Stimulated activated CD8-positive, alpha-beta memory T cell treated with anti-CD3 and anti-CD28 coated beads, Interleukin-12 subunit alpha, Interleukin-12 subunit beta, amount 100 ng/mL, for 4 hours (primary cell): ENCODE measurements around the gene UQCRQ.

Source experiments
- DNase-seq: peaks from one replicate; pipeline ENCODE4 v3.0.0-alpha.2; 2020; ENCODE audit warnings: low read depth

Gene UQCRQ

DNA sequence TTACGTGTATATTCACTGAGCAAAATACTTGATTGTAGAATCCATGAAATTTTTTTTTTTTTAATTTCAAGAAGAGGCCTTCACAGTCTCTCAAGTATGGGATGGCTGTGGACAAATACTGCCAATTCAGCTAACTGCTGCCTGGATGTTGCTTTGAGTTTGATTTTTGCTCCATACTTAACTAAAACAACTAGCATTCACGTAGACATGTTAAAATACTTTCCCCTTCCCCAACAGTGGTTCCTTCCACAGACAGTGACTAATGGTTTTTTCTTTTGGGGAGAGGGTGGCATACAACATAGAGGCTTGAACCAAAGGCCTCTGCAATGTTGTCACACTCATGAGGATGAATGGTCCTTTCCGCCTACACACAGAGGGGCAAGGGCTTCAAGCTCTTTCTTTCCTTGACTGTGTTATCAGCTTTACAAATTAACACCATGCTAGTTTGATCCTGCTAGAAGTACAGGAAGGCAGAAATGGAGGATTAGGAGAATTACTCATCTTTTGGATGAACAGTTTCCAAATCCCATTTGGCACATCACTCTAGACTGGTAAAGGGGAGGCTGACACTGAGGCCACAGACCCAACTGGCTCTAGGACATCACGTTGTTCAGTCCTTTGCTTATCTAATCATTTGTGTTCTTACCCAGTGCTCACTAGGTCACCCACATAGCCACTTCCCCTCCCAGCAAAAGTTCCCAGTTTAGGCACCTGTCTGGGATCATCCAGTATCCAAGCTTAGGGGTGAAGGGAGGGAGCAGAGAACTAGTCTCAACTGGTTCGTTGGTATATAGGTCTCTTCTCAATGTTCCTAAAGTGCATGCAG is 5.2 kb downstream of the UQCRQ start:
- DNase-seq: no peak

DNA sequence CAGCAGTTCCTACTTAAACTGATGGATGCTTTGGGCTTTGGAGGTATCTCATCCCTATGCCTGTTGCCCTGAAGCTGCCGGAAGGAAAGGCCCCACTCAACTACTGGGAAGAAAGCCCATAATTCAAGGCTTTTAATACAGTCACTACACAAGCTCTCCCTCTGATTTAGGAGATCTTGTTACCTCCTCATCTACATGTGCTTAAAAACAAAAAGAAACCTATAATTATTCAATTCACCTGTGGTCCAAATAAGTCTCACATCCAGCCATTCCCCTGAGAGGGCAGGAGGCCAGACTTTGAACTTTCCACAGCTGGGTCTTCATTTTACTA is 6.3 kb downstream of the UQCRQ start:
- DNase-seq: no peak

DNA sequence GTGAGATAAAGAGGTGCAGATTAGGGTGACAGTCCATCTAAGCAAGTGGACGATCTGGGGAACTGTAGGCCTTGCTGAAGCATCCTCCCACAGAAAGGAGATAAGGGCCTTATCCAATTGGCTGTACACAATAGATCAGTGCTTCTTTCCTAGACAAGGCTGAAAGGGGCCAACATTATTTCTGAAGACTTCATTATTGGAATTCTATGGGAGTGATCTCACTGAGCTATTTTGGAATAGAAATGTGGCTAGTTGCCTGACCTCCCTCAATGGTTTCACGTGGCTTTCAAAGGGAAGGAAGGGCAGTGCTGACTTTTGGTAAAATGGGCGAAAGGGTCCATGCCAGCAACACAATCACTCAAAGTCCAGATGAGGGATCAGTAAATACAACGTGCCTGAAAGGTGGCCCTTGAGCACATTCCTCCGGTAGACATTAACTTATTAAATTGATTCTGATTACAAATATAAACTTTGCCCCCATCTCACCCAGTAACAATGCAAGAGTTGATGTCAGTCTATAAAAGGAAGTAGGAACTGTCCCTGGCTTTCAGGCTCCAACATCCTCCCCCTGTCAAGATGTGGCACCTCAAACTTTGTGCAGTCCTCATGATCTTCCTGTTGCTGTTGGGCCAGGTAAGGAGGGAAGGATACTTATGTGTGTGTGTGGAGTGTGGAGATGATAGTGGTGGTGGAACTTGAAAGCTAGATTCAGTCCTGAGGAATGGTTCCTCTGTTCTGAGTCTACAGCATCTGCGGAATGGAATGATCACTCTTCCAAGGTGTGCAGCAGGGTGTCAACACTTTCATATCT is 6.9 kb downstream of the UQCRQ start, which contains the start of gene LEAP2:
Gene LEAP2, plus strand, starts transcription at position 550 of the 811 bp plus-strand sequence. Its CDS starts 27 bp downstream, at position 577.
- no peak for DNase-seq

DNA sequence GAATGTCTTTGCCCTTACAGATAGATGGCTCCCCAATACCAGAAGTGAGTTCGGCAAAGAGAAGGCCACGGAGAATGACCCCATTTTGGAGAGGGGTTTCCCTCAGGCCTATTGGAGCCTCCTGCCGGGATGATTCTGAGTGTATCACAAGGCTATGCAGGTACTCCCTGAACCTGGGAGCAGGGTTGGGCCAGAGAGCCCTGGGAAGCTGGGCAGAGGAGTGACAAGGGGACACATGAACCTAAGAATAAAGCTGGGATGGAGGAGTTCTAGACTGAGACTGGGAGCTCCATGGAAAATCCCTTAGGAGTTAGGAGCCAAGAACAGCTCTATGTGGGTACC is 7.5 kb downstream of the UQCRQ start:
- DNase-seq: no peak

DNA sequence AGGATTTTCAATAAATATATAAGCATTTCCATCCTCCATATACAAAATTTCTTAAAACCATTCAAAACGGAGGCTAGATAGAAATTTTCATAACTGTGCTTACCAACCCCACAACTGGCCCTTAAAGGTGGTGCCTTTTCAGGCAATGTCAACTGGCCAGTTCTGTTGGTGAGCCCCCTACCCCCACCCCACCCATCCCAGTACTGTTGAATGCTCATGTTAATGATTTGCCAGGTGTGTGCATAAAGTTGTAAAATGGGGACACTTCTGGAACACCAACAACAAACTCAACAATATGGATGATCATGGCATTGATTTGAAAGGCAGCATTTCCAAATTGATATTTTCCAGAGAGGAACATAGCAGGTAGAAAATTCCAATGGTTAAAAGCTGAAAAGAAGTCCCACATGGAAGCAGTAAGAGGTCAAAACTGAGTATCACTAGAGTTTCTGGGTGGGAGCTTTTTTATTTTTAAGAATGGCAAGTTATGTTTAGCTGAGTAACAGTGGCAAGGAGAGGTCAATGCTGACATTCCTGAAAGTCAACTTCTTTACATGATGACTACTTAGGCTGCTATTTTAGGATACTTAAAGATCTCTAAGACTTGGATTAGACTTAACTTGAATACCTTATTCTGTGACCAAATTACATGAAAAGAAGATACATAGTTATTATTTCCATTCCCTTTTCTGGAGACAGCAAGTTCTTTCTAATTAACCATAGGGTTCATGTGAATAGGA is 9.7 kb downstream of the UQCRQ start:
- DNase-seq: no peak

DNA sequence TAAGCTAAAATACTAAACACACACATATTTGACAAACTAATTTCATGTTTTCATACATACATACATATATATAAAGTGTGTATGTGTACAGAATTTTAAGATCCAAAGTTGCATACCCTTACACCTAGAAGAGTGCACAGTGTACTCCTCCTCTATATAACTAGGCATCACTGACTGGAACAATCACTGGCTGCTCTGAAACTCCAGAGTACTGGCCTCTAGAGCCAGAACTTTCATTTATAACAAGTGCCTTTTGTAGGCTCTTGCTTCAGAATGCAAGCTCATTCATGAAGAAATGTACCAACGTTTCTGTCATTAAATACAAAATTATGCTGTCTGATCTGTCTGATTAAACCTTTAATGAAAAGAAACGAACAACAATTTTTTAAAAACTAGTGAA is 11.0 kb downstream of the UQCRQ start:
- DNase-seq: no peak

DNA sequence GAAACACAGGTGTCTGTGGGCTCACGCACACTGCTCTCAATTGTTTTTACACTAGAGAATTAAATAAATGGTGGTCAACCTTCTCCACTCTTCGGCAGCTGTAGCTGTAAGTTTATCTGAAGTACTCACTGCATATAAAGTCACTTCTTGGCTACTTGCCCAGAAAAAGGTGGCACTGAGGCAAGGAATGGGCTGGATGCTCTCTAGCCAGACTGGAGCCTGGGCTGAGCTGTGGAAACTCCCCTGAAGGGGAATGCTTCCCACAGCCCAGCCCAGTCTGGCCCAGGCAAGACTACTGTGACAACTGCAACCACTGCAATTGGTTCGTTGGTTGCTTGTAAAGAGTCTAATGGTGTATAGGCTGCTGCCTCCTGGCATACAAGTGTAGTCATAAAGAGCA is 11.5 kb downstream of the UQCRQ start:
- DNase-seq: no peak

DNA sequence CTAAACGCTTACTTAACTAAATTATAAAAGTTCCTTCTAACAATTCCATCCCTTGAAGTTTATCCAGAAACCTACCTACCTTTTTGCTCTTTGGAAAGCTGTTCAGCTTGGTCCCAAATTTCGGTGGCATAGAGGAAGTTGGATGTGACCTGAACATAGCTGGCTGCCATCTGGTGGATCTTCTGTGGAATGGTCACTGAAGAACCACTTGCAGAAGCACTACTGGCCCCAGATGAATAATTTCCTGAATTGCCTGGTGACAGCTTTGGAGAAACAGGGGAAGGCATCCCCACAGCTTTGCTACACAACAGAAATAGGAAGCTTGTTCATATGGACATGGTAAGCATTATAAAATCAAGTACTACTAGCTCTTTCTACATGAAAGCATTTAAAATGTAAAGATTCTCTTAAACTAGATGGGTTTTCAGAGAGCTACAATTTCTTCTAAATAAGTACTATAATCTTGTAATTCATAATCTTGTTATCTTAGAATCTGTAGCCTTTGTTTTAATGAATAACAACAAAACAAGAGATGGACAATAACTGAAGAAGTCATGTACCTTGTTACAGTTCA is 16.9 kb downstream of the UQCRQ start:
- no peak for DNase-seq

DNA sequence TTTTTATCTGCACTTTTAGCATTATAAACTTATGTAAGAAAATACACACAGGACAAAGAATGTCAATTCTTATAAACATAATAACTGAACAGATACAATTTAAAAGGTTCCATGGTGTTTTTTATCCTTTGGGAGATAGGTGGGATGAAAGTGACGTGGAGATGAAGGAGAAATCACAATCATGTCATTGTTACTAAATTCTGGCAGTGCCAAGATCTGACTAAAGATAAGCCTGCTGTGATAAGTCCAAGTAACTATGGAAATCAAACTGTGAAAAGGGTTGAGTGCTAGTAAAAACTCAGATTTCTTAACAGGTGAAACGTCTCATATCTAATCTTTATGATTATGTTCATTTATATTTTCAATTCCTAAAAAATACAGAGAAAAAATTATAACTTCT is 18.1 kb downstream of the UQCRQ start:
- no peak for DNase-seq

DNA sequence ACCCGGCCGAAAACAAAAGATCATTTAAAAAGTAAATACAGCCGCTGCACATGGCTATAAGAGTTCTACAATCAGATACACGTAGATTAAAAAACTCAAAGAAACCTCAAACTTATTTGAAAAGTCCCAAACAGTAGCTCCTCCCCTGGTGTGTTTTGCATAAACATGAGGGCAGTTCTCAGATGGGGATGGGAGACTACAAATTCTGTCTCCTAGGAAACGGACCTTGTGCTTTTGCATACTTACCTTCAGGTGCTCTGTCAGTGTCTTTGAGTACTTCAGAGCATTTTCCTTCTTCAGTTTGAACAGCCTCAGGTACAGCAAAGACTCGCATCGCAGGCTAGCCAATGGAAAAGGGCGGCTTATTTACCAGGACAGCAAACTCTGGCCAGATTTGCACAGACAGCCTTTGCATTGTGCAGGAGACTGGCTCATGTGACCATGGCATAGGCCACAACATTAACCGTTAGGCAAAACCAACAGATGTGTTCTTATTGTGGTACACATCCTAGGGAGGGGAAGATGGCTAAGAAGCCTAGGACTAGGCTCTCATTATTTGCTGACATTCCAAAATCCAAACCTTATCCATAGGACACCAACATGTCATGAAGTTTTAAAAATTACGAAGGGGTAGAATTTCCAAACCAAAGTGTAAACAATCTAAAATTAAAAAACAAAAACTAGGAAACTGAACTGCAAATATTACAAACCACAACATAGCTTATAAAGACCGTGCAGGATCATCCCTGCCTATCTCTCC is 19.8 kb downstream of the UQCRQ start:
- no peak for DNase-seq

DNA sequence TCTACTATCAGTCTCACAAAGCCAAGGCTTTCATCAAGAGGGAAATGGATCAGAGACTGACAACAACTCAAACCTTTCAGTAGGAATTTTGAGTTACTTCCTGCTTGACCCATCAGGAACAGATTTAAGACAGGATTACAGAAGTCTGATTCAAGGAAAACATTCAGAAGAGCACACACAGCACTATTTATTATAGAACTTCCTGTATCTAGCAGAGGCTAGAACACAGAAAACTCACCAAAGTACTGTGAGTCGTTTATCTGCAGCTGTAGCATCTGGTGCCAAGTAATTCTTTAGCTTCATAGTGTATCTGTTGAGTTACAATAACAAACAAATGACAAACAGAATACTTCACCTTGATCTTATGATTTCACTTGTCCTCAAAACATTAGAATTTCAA is 20.8 kb downstream of the UQCRQ start:
- DNase-seq: no peak

DNA sequence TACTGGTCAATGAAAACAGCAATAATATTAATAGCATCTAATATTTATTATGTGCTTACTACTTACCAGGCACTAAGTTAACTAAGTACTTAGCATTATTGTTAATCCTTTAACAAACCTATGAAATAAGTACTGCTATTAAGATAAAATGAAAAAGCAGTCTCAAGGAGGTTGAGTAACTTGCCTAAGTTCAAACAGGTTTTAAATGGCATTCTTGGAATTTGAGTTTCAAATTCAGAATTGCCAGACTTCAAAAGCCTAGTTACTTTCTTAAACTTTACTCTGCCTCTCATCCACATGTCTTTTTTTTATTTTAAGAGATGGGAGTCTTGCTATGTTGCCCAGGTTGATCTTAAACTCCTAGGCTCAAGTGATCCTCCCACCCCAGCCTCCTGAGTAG is 23.1 kb downstream of the UQCRQ start:
- DNase-seq: no peak

DNA sequence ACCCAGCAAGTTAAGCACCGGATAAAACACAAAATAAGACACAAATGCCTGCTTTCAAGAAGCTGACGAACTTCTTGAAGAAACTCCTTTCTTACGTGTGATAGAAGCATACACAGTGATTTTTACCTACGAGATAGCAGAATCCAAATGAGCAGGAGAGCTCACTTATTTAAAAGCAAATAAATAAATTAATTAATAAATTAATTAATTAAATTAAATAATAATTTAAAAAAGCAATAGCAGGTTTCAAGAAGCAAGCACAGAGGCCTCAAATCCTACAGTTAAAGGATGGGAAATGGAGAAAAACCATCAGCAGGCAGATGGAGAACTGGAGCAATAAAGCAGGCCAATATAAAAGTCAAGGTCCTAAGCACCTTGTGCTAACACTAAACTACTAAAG is 24.4 kb downstream of the UQCRQ start:
- DNase-seq: no peak

DNA sequence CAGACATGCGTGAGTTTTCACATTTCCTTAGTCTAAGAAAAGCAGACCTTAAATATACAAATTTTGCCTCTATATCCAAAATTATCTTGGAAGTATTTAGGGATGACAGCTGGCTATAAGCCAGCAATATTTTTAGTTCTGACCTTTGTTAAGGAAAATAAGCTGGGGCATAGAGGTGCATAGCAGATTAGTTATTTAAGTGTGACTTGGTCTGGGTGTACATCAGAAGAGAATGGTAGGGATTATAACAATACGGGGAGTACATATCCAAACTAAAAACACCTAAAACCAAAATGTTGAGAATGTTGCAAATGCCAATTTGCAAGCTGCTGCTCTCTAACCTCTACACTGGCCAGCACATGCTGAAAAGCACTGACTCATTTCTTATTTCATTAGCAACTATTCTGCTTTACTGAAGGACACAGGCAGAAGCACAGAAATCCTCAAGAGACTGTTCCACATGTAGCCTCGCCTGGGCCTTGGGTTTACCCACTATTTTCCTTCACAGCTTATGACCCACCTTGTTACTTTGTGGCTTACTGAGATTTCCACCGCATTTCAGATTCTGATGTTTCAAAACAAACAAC is 29.4 kb downstream of the UQCRQ start:
- no peak for DNase-seq

DNA sequence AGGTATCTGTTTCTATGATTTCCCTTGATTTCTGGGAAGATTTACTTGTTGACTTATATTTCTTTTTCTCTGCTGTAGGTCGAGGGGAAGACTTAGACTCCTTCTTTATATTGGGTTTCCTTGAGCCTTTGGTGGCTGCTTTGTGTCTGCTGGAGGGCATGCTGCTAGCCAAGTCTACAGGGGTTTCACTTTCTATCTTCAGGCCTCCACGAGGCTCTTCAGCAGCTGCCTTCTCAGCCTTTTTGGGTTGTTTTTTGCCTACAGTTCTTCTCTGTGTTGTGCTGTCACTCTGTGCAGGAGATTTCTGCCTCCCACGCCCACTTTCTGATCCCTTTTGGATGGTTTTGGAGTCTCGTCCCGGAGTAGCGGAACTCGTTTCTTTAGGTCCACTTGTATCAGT is 30.2 kb downstream of the UQCRQ start:
- no peak for DNase-seq

DNA sequence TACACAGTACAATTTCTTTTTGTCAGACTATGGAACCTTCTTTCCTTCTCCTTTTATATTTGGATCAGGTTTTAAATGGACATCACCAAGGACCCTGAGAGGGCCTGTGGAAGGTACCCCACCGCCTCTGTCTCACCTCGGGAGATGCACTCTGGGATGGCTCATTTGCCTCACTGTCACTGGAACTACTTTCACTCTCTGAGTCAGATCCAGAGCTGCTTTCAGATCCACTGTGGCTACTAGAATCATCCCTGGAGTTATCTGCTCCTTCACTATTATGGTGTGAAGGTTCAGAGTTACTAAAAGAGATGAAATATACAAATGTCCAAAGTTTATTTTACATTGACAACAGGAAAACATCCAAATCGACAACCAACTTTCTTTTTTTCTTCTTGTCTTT is 31.7 kb downstream of the UQCRQ start:
- DNase-seq: no peak

DNA sequence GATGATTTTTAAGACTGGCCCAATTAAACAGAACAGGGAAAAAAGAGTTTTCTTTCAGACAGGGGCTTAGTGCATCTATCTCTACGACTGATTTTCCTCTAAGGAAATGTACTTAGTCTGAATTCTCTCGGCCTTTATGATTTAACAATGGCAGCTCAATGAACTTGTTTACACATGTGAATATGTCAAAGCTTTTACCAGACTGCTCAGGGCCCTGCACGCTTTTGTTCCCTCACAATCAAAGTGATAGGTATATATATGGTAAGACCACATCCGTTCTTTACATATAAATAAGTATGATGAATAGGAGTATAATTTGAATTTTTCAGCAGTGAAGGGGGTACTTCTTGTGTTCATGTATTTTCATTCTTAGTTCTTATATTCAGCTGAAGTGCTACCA is 34.6 kb downstream of the UQCRQ start:
- DNase-seq: no peak

DNA sequence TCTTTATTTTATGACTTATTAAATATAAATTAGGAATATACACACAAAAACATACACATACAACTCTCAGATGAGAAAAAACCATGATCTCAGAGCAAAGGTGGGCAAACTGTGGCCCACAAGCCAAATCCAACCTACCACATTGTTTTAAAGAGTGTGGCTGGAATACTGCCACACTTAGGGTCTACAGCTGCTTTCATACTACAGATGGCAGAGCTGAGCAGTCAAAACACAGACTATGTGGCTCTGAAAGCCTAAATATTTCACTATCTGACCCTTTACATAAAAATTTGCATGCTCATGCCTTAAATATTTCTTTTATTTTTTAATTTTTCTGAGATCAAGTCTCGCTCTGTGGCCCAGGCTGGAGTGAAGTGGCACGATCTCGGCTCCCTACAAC is 35.3 kb downstream of the UQCRQ start:
- DNase-seq: no peak

DNA sequence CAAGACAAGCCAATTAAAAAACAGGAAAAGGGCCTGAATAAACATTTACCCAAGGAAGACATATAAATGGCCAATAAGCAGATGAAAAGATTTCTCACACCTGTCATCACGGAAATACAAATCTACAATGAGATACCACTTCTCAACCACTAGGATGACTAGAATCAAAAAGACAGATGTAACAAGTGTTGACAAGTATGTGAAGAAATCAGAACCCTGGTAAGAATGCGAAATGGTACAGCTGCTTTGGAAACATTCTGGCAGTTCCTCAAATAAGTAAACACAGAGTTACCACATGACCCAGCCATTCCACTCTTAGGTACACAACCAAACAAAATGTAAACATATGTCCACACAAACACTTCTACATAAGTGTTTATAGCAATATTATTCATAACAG is 39.5 kb downstream of the UQCRQ start:
- DNase-seq: no peak

DNA sequence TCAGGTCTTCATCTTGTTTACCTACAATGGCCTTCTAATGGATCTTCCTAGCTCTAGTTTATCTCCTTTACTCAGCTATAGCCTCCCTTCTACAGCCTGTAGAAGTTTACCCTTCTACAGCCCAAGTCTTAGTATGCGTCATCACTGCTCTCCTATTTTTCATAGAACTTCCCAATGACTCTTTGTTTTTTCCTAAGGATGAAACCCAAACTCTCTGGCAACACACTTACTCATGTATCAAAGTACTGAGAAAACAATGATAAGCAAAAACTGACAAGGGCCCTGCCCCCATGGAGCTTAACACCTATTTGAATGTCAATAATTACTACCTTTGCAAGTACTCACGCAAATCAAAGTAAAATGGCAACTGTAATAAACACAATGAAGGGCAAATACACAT is 40.7 kb downstream of the UQCRQ start:
- no peak for DNase-seq

DNA sequence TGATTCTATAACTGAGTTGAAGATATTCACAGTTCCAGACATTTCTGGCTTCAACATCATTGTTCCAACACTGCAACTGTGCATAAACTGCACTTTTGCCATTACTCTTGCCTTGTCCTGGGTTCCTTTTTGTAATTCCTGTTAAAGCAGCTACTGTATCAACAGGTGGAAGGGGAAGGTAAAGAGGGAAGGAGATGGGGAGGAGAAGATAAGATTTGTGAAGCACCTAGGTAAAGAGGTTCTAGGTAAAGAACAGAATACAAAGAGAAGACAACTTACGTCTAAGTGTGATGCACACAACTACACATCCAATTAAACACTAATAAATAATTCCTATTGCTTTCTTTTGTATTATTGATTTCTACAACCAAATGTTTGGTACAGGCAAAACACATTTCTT is 43.3 kb downstream of the UQCRQ start:
- DNase-seq: no peak

DNA sequence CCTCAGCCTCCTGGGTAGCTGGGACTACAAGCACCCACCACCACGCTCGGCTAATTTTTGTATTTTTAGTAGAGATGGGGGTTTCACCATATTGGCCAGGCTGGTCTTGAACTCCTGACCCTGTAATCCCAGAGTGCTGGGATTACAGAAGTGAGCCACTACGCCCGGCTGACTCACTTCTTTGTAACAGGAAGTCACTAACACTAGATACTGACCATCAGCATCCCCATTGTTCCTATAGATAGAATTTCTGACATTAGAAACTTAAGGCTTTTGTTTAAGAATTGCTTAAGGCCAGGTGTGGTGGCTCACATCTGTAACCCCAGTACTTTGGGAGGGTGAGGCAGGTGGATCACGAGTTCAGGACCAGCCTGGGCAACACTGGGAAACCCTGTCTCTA is 49.2 kb downstream of the UQCRQ start:
- DNase-seq: no peak
